ENCODE measurements around the gene ELFN2.

The ELFN2 gene

DNA sequence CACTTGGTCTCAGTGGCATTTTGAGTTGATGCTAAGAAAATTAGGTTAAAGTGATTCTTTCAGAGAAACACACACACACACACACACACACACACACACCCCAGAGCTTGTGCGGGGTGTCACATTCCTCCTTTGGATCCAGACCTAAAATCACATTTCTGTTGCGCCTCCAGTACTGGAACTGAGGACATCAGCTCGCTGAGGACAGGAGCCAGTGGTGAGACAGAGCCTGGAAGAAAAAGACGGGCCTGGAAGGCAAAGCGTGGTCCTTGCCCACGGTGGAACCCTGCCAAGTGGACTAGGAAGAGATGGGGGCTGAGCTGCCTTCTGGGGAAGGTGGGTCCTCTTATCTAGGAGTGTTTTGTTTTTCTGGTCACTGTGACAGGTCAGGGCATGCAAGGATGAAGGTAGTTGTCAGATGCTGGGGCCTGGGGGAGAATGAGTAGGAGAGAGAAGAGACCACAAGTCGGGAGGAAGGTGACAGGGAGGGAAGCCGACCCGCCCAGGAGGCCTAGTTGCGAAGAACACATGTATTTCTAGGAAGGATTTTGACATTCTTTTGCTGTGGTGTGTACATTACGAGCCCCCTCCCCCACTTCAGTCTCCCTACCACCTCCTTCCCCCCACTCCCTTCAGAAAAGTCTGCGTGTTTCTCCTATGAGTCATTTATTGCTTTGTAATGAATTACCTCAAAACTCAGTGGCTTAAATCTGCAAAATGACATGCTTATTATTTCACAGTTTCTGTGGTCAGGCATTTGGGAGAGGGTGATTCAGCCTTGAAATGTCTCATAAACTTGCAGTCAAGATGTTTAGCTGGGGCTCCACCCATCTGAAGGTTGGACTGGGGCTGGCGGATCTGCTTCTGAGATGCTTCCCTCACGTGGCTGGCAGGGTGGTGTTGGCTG is 4.8 kb upstream of the ELFN2 start:
- no peaks in the 10 kb centered on the region for H3K4me1 ChIP-seq (ENCODE audit: control insufficient read depth, low read length)
- H3K9me3 ChIP-seq (ENCODE audit: control insufficient read depth, insufficient read depth, low read length): no peaks in the 10 kb centered on the region
- TF ChIP-seq EZH2phosphoT487 (IDR thresholded peaks at IDR 0.05; ENCODE audit: borderline replicate concordance, low read length): no peak
- TF ChIP-seq, protein P1, sequence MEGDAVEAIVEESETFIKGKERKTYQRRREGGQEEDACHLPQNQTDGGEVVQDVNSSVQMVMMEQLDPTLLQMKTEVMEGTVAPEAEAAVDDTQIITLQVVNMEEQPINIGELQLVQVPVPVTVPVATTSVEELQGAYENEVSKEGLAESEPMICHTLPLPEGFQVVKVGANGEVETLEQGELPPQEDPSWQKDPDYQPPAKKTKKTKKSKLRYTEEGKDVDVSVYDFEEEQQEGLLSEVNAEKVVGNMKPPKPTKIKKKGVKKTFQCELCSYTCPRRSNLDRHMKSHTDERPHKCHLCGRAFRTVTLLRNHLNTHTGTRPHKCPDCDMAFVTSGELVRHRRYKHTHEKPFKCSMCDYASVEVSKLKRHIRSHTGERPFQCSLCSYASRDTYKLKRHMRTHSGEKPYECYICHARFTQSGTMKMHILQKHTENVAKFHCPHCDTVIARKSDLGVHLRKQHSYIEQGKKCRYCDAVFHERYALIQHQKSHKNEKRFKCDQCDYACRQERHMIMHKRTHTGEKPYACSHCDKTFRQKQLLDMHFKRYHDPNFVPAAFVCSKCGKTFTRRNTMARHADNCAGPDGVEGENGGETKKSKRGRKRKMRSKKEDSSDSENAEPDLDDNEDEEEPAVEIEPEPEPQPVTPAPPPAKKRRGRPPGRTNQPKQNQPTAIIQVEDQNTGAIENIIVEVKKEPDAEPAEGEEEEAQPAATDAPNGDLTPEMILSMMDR (IDR thresholded peaks at IDR 0.05; ENCODE audit: low read depth, low read length, poor library complexity, severe bottlenecking): no peak
- no peak overlapping the region for H3K27ac ChIP-seq (ENCODE audit: low read depth, low read length)
- no peaks in the 10 kb centered on the region for H3K79me2 ChIP-seq (ENCODE audit: control insufficient read depth, low read length)
- no peak overlapping the region for H3K4me3 ChIP-seq (ENCODE audit: low read length)
- H3K36me3 ChIP-seq (ENCODE audit: control insufficient read depth, low read length): no peaks in the 10 kb centered on the region
- H3F3A ChIP-seq (ENCODE audit: control insufficient read depth, insufficient read depth): no peaks in the 10 kb centered on the region
- H3K27me3 ChIP-seq (ENCODE audit: control insufficient read depth, low read length): peaks cover 67% of the 10 kb centered on the region
- no peaks in the 10 kb centered on the region for H3K9me2 ChIP-seq (replicated peaks; ENCODE audit: control insufficient read depth, low read length)
- H3K4me2 ChIP-seq (ENCODE audit: low read length): no peak overlapping the region
- H4K20me1 ChIP-seq (ENCODE audit: control insufficient read depth, insufficient read depth, low read depth, low read length): no peaks in the 10 kb centered on the region

DNA sequence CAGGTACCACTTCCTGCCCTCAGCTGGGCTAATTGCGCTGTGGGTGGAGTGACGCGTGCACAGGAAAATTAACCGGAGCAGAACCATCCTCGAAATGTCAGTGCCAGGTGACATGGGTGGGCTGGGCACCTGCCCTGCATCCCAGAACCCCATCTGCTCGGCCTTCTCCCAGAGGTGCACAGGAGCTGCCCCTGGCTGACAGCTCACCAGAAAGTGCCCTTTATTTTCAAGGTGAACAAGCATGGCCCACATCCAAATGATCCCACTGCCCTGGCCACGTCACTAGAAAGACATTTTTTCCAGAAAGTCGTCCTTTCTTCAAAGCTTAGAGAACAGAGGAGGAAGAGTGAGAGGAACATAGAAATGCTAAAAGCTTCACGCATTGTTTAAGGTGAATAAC is 4.1 kb upstream of the ELFN2 start:
- Histone ChIP-seq H3K79me2 (ENCODE audit: control insufficient read depth, low read length) (no peaks in the 10 kb centered on the region), H3F3A (ENCODE audit: control insufficient read depth, insufficient read depth) (no peaks in the 10 kb centered on the region), H3K27ac (ENCODE audit: low read depth, low read length) (no peak overlapping the region), H3K27me3 (ENCODE audit: control insufficient read depth, low read length) (peaks cover 73% of the 10 kb centered on the region), H4K20me1 (ENCODE audit: control insufficient read depth, insufficient read depth, low read depth, low read length) (no peaks in the 10 kb centered on the region), H3K4me2 (ENCODE audit: low read length) (no peak overlapping the region), H3K9me3 (ENCODE audit: control insufficient read depth, insufficient read depth, low read length) (no peaks in the 10 kb centered on the region), H3K4me1 (ENCODE audit: control insufficient read depth, low read length) (no peaks in the 10 kb centered on the region), H3K36me3 (ENCODE audit: control insufficient read depth, low read length) (no peaks in the 10 kb centered on the region), H3K9me2 (replicated peaks; ENCODE audit: control insufficient read depth, low read length) (no peaks in the 10 kb centered on the region), H3K4me3 (ENCODE audit: low read length) (no peak overlapping the region)
- TF ChIP-seq, protein P1 (IDR thresholded peaks at IDR 0.05; ENCODE audit: low read depth, low read length, poor library complexity, severe bottlenecking): no peak
- no peak for TF ChIP-seq EZH2phosphoT487 (IDR thresholded peaks at IDR 0.05; ENCODE audit: borderline replicate concordance, low read length)

DNA sequence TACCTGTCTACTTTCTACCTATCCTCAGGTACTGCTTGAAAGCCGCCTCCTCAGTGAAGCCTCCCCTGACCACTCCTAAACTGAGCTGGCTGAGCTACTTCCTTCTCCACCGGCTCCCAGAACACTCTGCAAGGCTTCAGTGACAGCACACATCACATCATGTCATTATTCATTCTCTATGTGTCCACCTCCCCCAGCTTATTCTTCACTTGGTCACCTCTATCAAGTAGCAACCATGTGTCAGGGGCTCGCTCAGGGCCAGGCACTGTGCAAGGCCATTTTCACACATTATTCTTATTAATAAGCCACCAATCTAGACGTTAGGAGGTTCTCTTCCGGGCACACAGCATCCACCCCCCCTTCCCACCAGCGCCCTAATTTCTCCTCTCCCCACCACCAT is 3.7 kb upstream of the ELFN2 start:
- Histone ChIP-seq H3F3A (ENCODE audit: control insufficient read depth, insufficient read depth) (no peaks in the 10 kb centered on the region), H3K4me1 (ENCODE audit: control insufficient read depth, low read length) (no peaks in the 10 kb centered on the region), H3K36me3 (ENCODE audit: control insufficient read depth, low read length) (no peaks in the 10 kb centered on the region), H3K27ac (ENCODE audit: low read depth, low read length) (no peak overlapping the region), H3K9me2 (replicated peaks; ENCODE audit: control insufficient read depth, low read length) (no peaks in the 10 kb centered on the region), H3K9me3 (ENCODE audit: control insufficient read depth, insufficient read depth, low read length) (no peaks in the 10 kb centered on the region), H3K4me3 (ENCODE audit: low read length) (no peak overlapping the region), H3K27me3 (ENCODE audit: control insufficient read depth, low read length) (peaks cover 78% of the 10 kb centered on the region), H4K20me1 (ENCODE audit: control insufficient read depth, insufficient read depth, low read depth, low read length) (no peaks in the 10 kb centered on the region), H3K4me2 (ENCODE audit: low read length) (no peak overlapping the region), H3K79me2 (ENCODE audit: control insufficient read depth, low read length) (no peaks in the 10 kb centered on the region)
- no peak for TF ChIP-seq EZH2phosphoT487 (IDR thresholded peaks at IDR 0.05; ENCODE audit: borderline replicate concordance, low read length)
- TF ChIP-seq, protein P1 (IDR thresholded peaks at IDR 0.05; ENCODE audit: low read depth, low read length, poor library complexity, severe bottlenecking): no peak

Measured in DOHH2 (cell line).